HepG2 (cell line): Measurements from ENCODE around the gene KCNT2. TPM values are rescaled to one million over a fixed set of nuclear protein-coding genes. Genes with fewer than 3 reads are reported as not detected.

Experiments
- ATAC-seq: fragments of 200-7000 bp; cut with Tn5 transposase; 3 replicates; pipeline ENCODE4 v1.9.1; 2020; ENCODE audit warnings: mild to moderate bottlenecking, moderate library complexity
- BruUV-seq: library from RNA; stranded (reverse); fragments of 400-500 nt; replicated peaks from 2 replicates; lab custom pipeline; 2021; lab: Mats Ljungman, UMichigan
- CTCF ChIA-PET: fragments of 300-600 bp; formaldehyde crosslinking; extraction: SDS; loops from one replicate; lab custom pipeline; 2021; ENCODE audit warnings: low total read pairs, inconsistent platforms, low intra/inter-chr PET ratio; lab: Yijun Ruan, JAX
- POLR2A ChIA-PET: fragments of 350-600 bp; sonication (Branson Sonifier 250); formaldehyde crosslinking; loops from one replicate; lab custom pipeline; 2020; ENCODE audit warnings: antibody characterized with exemption, inconsistent platforms; lab: Yijun Ruan, JAX
- DNase-seq: peaks from one replicate; pipeline ENCODE4 v3.0.0-alpha.2; 2015; ENCODE audit warnings: low spot score
- FAIRE-seq: peaks from 3 replicates; lab custom pipeline; 2011; peaks lifted over from hg19 to GRCh38; lab: Jason Lieb, UNC
- H2AFZ ChIP-seq: one replicate; pipeline ENCODE4 v1.6.1; 2011; ENCODE audit warnings: low read length, inconsistent platforms
- H3K27ac ChIP-seq: fragments of 300-600 bp; 3 replicates; pipeline ENCODE4 v1.8.0; 2011; ENCODE audit warnings: mixed run types, mild to moderate bottlenecking, mixed read lengths, low read length, inconsistent platforms; ENCODE audit not compliant: insufficient read depth; ENCODE audit errors: extremely low read length
- H3K27me3 ChIP-seq, 2 experiments: fragments of 200-600 bp in 1 of 2; 2 replicates in 1 of 2; 3 replicates in 1 of 2; pipeline versions ENCODE4 v1.6.0 to v1.8.0; 2011; ENCODE audit warnings: low read length in 2 of 2, mild to moderate bottlenecking in 2 of 2, moderate library complexity in 2 of 2, inconsistent platforms in 1 of 2; ENCODE audit not compliant: insufficient read depth in 2 of 2, control insufficient read depth in 1 of 2
- H3K36me3 ChIP-seq, 2 experiments: fragments of 200-600 bp in 1 of 2; replicated peaks in 1 of 2; 2 replicates in 1 of 2; 3 replicates in 1 of 2; pipeline versions ENCODE4 v1.5.1 to v1.8.0; 2011; ENCODE audit warnings: low read length in 2 of 2, inconsistent platforms in 1 of 2; ENCODE audit not compliant: insufficient read depth in 2 of 2, control insufficient read depth in 1 of 2
- H3K4me1 ChIP-seq: 2 replicates; pipeline ENCODE4 v1.5.1; 2012; ENCODE audit warnings: low read length, inconsistent platforms; ENCODE audit not compliant: insufficient read depth
- H3K4me2 ChIP-seq: 2 replicates; pipeline ENCODE4 v1.6.0; 2011; ENCODE audit warnings: low read depth, low read length, inconsistent platforms
- H3K4me3 ChIP-seq, 3 experiments: fragments of 200-600 bp in 1 of 3; sonication (generic), shearing (Covaris generic) in 1 of 3; replicated peaks in 1 of 3; 2 replicates each; pipeline ENCODE4 v1.5.1; 2011 to 2016; ENCODE audit warnings: low read length in 3 of 3, inconsistent platforms in 2 of 3, low read depth in 2 of 3, mild to moderate bottlenecking in 2 of 3, control low read depth in 1 of 3, mixed read lengths in 1 of 3; ENCODE audit not compliant: insufficient read depth in 1 of 3
- H3K79me2 ChIP-seq: one replicate; pipeline ENCODE4 v1.6.1; 2011; ENCODE audit warnings: low read length, inconsistent platforms; ENCODE audit not compliant: insufficient read depth
- H3K9ac ChIP-seq: 2 replicates; pipeline ENCODE4 v1.6.0; 2011; ENCODE audit warnings: mild to moderate bottlenecking, low read depth, low read length, inconsistent platforms; ENCODE audit not compliant: insufficient read depth
- H3K9me3 ChIP-seq: 2 replicates; pipeline ENCODE4 v1.5.1; 2012; ENCODE audit warnings: mild to moderate bottlenecking, low read length
- H4K20me1 ChIP-seq: 2 replicates; pipeline ENCODE4 v1.6.0; 2011; ENCODE audit warnings: inconsistent platforms, mild to moderate bottlenecking, low read length, moderate library complexity; ENCODE audit not compliant: insufficient read depth
- CREB1 ChIP-seq, 2 experiments: fragments of 450-650 bp in 1 of 2; IDR thresholded peaks; 2 replicates each; pipeline ENCODE4 v1.6.1; 2016 to 2017; ENCODE audit warnings: control low read depth in 1 of 2, mild to moderate bottlenecking in 1 of 2, missing compliant biosample characterization in 1 of 2, missing genetic modification characterization in 1 of 2
- CSRNP1 ChIP-seq: sonication (generic); formaldehyde crosslinking; IDR thresholded peaks from 2 replicates; pipeline ENCODE4 v1.8.1; 2023; ENCODE audit warnings: mild to moderate bottlenecking, missing genetic modification reagents
- GATAD2A ChIP-seq: IDR thresholded peaks from 2 replicates; pipeline ENCODE4 v1.6.1; 2016
- GRHL1 ChIP-seq: sonication (generic); formaldehyde crosslinking; conservative IDR thresholded peaks from 2 replicates; pipeline ENCODE4 v1.8.0; 2022; ENCODE audit warnings: missing genetic modification reagents
- ONECUT2 ChIP-seq: sonication (generic); formaldehyde crosslinking; IDR thresholded peaks from 2 replicates; pipeline ENCODE4 v1.4.0; 2020; ENCODE audit warnings: missing genetic modification reagents
- ZEB1 ChIP-seq: IDR thresholded peaks from 2 replicates; pipeline ENCODE4 v1.6.1; 2012; ENCODE audit warnings: mild to moderate bottlenecking, low read depth, inconsistent platforms; ENCODE audit not compliant: insufficient replicate concordance
- ZFP37 ChIP-seq: sonication (generic); formaldehyde crosslinking; IDR thresholded peaks from 2 replicates; pipeline ENCODE4 v1.4.0; 2020; ENCODE audit warnings: missing genetic modification reagents, borderline replicate concordance
- ZKSCAN1 ChIP-seq: fragments of 150-350 bp; IDR thresholded peaks from 2 replicates; pipeline ENCODE4 v1.6.1; 2014; ENCODE audit warnings: low read length
- ZNF124 ChIP-seq: sonication (generic); formaldehyde crosslinking; IDR thresholded peaks from 2 replicates; pipeline ENCODE4 v1.4.0; 2020; ENCODE audit warnings: missing genetic modification reagents
- ZNF331 ChIP-seq: sonication (generic); formaldehyde crosslinking; IDR thresholded peaks from 2 replicates; pipeline ENCODE4 v1.4.0; 2020; ENCODE audit warnings: missing genetic modification reagents
- ZNF367 ChIP-seq: sonication (generic); formaldehyde crosslinking; IDR thresholded peaks from 2 replicates; pipeline ENCODE4 v1.4.0; 2020; ENCODE audit warnings: missing genetic modification reagents, borderline replicate concordance
- ZNF672 ChIP-seq: sonication (generic); formaldehyde crosslinking; IDR thresholded peaks from 2 replicates; pipeline ENCODE4 v1.8.1; 2022; ENCODE audit warnings: missing genetic modification reagents
- ZSCAN20 ChIP-seq: sonication (generic); formaldehyde crosslinking; IDR thresholded peaks from 2 replicates; pipeline ENCODE4 v1.4.0; 2020; ENCODE audit warnings: missing genetic modification reagents, mild to moderate bottlenecking, borderline replicate concordance
- ZSCAN21 ChIP-seq: sonication (generic); formaldehyde crosslinking; IDR thresholded peaks from 2 replicates; pipeline ENCODE4 v1.8.0; 2022; ENCODE audit warnings: mild to moderate bottlenecking, missing genetic modification reagents, moderate library complexity, borderline replicate concordance
- WGBS: methylation state at CpG from one replicate; pipeline ENCODE4 v1.1.6; 2017; ENCODE audit warnings: low lambda C conversion rate; 5-methylcytosine and 5-hydroxymethylcytosine counted together
- in situ Hi-C: cut with HindIII; loops from 2 replicates; pipeline ENCODE4 v1.10.0; 2017; ENCODE audit warnings: low pct_unique_long_range_greater_than_20kb; ENCODE audit not compliant: extremely low pct_ligation_motif_present
- intact Hi-C: fragments of 100-400 bp; cut with micrococcal nuclease; formaldehyde crosslinking; loops from one replicate; pipeline ENCODE4 v1.10.0; 2022; ENCODE audit not compliant: unreplicated experiment
- polyA plus RNA-seq, 8 experiments: library from polyadenylated mRNA; depleted of rRNA in 3 of 8; stranded (reverse) in 7 of 8; unstranded in 1 of 8; fragments of >200 nt; fragmentation: Illumina TruSeq in 4 of 8; extraction: Trizol in 4 of 8; gene quantifications; 2 replicates each; pipeline versions ENCODE4 v1.2.1 to v1.2.3, GENCODE V29; 2011 to 2016; ENCODE audit warnings: low read depth in 4 of 8, missing spikeins in 1 of 8, mixed read lengths in 1 of 8; ENCODE audit not compliant: insufficient read depth in 1 of 8
- total RNA-seq, 5 experiments: library from RNA; depleted of rRNA; stranded (reverse); fragments of >200 nt; fragmentation: Illumina TruSeq; extraction: Trizol; gene quantifications; 2 replicates each; pipeline ENCODE4 v1.2.3, GENCODE V29; 2016; ENCODE audit warnings: low read depth in 1 of 5
- TF ChIP-seq, protein P1 (sequence below): sonication (generic); formaldehyde crosslinking; IDR thresholded peaks from 2 replicates; pipeline ENCODE4 v1.8.0; 2022; ENCODE audit warnings: low read depth, missing genetic modification reagents

KCNT2 gene
- total and polyA plus RNA-seq, 2 of the 13 experiments (the other 11 are each of a cell fraction or from before 2014, with no cell fraction given) = not detected

DNA sequence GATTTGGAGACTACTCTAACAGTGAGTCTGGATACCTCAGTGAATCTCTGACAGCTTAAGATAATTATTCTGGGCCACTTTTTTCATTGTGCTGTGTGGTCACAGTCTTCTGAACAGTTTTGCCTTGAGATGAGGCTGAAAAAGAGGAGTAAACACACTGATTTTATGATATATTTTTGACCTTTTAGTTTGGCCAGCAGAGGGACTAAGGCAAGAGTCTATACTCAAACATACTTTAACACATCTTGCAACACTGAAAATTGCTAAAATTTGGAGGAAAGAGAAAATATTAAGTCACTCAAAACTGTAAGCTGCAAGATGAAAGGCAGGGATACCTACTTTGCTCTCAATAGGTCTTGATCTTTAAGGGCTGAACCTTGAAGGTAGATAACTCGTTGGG lies 182.7 kb downstream of the KCNT2 start:
- H3K79me2 ChIP-seq = no peaks in the 10 kb centered on the region
- DNase-seq (no peak), ATAC-seq (no peak), FAIRE-seq (no peak)
- H3K9ac ChIP-seq = no peak overlapping the region
- BruUV-seq = no TSS peak
- intact Hi-C loops (no loop called here), in situ Hi-C loops (no loop called here)
- 13% methylated on average over 1 of the region's 1 CpG for WGBS
- H3K36me3 ChIP-seq = no peaks in the 10 kb centered on the region
- no peak overlapping the region for H3K4me3 ChIP-seq
- no peaks in the 10 kb centered on the region for H4K20me1 ChIP-seq
- H3K27me3 ChIP-seq = no peaks in the 10 kb centered on the region
- H3K4me2 ChIP-seq = no peak overlapping the region
- no peak overlapping the region for H3K27ac ChIP-seq
- TF ChIP-seq ZFP37 (CRISPR knock-in tag) (no peak), CREB1 (IDR thresholded peaks at IDR 0.05) (no peak), CREB1 (CRISPR knock-in tag; IDR thresholded peaks at IDR 0.05) (no peak), ZSCAN20 (no peak), ZEB1 (no peak), GATAD2A (CRISPR knock-in tag) (no peak), ONECUT2 (CRISPR knock-in tag) (no peak), CSRNP1 (CRISPR knock-in tag) (no peak), ZNF672 (no peak), ZNF124 (CRISPR knock-in tag) (no peak), GRHL1 (CRISPR knock-in tag) (no peak), ZKSCAN1 (no peak), ZNF367 (CRISPR knock-in tag) (no peak), ZNF331 (CRISPR knock-in tag) (no peak), ZSCAN21 (CRISPR knock-in tag) (no peak)
- TF ChIP-seq, protein P1, sequence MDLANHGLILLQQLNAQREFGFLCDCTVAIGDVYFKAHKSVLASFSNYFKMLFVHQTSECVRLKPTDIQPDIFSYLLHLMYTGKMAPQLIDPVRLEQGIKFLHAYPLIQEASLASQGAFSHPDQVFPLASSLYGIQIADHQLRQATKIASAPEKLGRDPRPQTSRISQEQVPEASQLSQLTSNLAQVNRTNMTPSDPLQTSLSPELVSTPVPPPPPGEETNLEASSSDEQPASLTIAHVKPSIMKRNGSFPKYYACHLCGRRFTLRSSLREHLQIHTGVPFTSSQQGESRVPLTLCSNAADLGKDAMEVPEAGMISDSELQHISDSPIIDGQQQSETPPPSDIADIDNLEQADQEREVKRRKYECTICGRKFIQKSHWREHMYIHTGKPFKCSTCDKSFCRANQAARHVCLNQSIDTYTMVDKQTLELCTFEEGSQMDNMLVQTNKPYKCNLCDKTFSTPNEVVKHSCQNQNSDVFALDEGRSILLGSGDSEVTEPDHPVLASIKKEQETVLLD = no peak
- ChIA-PET CTCF (no interaction called here), POLR2A (no interaction called here)
- no peaks in the 10 kb centered on the region for H3K9me3 ChIP-seq
- no peak overlapping the region for H2AFZ ChIP-seq
- H3K4me1 ChIP-seq = no peaks in the 10 kb centered on the region
